IMR-90 (cell line): ENCODE measurements around the gene PADI2. TPM values are rescaled to one million over a fixed set of nuclear protein-coding genes. Genes with fewer than 3 reads are reported as not detected.

Experiments
- ATAC-seq: fragments of 200-7000 bp; cut with Tn5 transposase; 2 replicates; pipeline ENCODE4 v1.9.1; 2020; ENCODE audit warnings: low read depth, mild to moderate bottlenecking, moderate library complexity
- BruUV-seq: library from RNA; stranded (reverse); fragments of 400-500 nt; replicated peaks from 2 replicates; lab custom pipeline; 2021; lab: Mats Ljungman, UMichigan
- CTCF ChIA-PET: fragments of 300-600 bp; formaldehyde crosslinking; extraction: SDS; loops from one replicate; lab custom pipeline; 2021; ENCODE audit warnings: antibody characterized with exemption; lab: Yijun Ruan, JAX
- POLR2A ChIA-PET: fragments of 300-600 bp; sonication (Branson Sonifier 250); formaldehyde crosslinking; loops from one replicate; lab custom pipeline; 2022; ENCODE audit warnings: antibody characterized with exemption; ENCODE audit not compliant: unreplicated experiment; lab: Charles Lee
- DNase-seq: peaks from one replicate; pipeline ENCODE4 v3.0.0; 2013
- H2AFZ ChIP-seq: replicated peaks from 2 replicates; pipeline ENCODE3; 2013; ENCODE audit warnings: low read length, mild to moderate bottlenecking; ENCODE audit not compliant: poor library complexity
- H2AK5ac ChIP-seq: 2 replicates; pipeline ENCODE4 v1.6.1; 2013; ENCODE audit warnings: low read depth, low read length, inconsistent platforms
- H2AK9ac ChIP-seq: replicated peaks from 2 replicates; pipeline ENCODE3; 2013; ENCODE audit warnings: mild to moderate bottlenecking, low read depth, low read length, moderate library complexity; ENCODE audit not compliant: poor library complexity
- H2BK120ac ChIP-seq: 2 replicates; pipeline ENCODE4 v1.6.1; 2013; ENCODE audit warnings: low read depth, low read length, inconsistent platforms
- H2BK15ac ChIP-seq: 3 replicates; pipeline ENCODE4 v1.6.1; 2013; ENCODE audit warnings: low read depth, low read length, inconsistent platforms
- H2BK20ac ChIP-seq: 2 replicates; pipeline ENCODE4 v1.6.1; 2013; ENCODE audit warnings: low read depth, mild to moderate bottlenecking, inconsistent platforms, low read length, moderate library complexity
- H2BK5ac ChIP-seq: 2 replicates; pipeline ENCODE4 v1.6.1; 2013; ENCODE audit warnings: mild to moderate bottlenecking, low read depth, low read length, inconsistent platforms; ENCODE audit not compliant: poor library complexity, severe bottlenecking
- H3K14ac ChIP-seq: replicated peaks from 2 replicates; pipeline ENCODE4 v1.6.1; 2013; ENCODE audit warnings: low read depth, low read length, inconsistent platforms
- H3K18ac ChIP-seq: 2 replicates; pipeline ENCODE4 v1.6.1; 2013; ENCODE audit warnings: low read depth, low read length, control low read depth
- H3K23ac ChIP-seq: 2 replicates; pipeline ENCODE4 v1.6.1; 2013; ENCODE audit warnings: low read depth, low read length, inconsistent platforms
- H3K27ac ChIP-seq: 2 replicates; pipeline ENCODE4 v1.5.1; 2013; ENCODE audit warnings: mild to moderate bottlenecking, control low read depth, low read length; ENCODE audit not compliant: insufficient read depth
- H3K27me3 ChIP-seq: 2 replicates; pipeline ENCODE4 v1.6.1; 2013; ENCODE audit warnings: low read length; ENCODE audit not compliant: control insufficient read depth, insufficient read depth
- H3K36me3 ChIP-seq: 2 replicates; pipeline ENCODE4 v1.6.1; 2013; ENCODE audit warnings: low read length, mixed read lengths; ENCODE audit not compliant: control insufficient read depth, insufficient read depth
- H3K4ac ChIP-seq: 2 replicates; pipeline ENCODE4 v1.6.1; 2013; ENCODE audit warnings: low read depth, low read length, inconsistent platforms
- H3K4me1 ChIP-seq: 2 replicates; pipeline ENCODE4 v1.6.1; 2013; ENCODE audit warnings: low read length, mixed read lengths; ENCODE audit not compliant: control insufficient read depth, insufficient read depth
- H3K4me2 ChIP-seq: 2 replicates; pipeline ENCODE4 v1.6.1; 2013; ENCODE audit warnings: low read depth, mild to moderate bottlenecking, control low read depth, low read length, moderate library complexity
- H3K4me3 ChIP-seq: 2 replicates; pipeline ENCODE4 v1.5.1; 2013; ENCODE audit warnings: low read depth, mild to moderate bottlenecking, control low read depth, low read length, moderate library complexity; ENCODE audit not compliant: insufficient read depth
- H3K56ac ChIP-seq: 2 replicates; pipeline ENCODE4 v1.6.1; 2013; ENCODE audit warnings: low read length, inconsistent platforms; ENCODE audit not compliant: insufficient read depth; ENCODE audit errors: extremely low read depth
- H3K79me1 ChIP-seq, 2 experiments: 2 replicates each; pipeline ENCODE4 v1.6.1; 2013; ENCODE audit warnings: low read length in 2 of 2, inconsistent platforms in 1 of 2, low read depth in 1 of 2
- H3K9ac ChIP-seq: 2 replicates; pipeline ENCODE4 v1.6.1; 2013; ENCODE audit warnings: low read depth, low read length, control low read depth
- H3K9me1 ChIP-seq: 2 replicates; pipeline ENCODE4 v1.6.1; 2013; ENCODE audit warnings: low read length, inconsistent platforms; ENCODE audit not compliant: insufficient read depth
- H3K9me3 ChIP-seq: 2 replicates; pipeline ENCODE4 v1.6.1; 2013; ENCODE audit warnings: low read length; ENCODE audit not compliant: control insufficient read depth, insufficient read depth
- H4K20me1 ChIP-seq: 2 replicates; pipeline ENCODE4 v1.6.1; 2013; ENCODE audit warnings: low read length, inconsistent platforms; ENCODE audit not compliant: insufficient read depth
- H4K5ac ChIP-seq: 2 replicates; pipeline ENCODE4 v1.6.1; 2013; ENCODE audit warnings: mild to moderate bottlenecking, low read depth, low read length, control low read depth
- H4K8ac ChIP-seq, 2 experiments: 2 replicates each; pipeline ENCODE4 v1.6.1; 2013; ENCODE audit warnings: low read depth in 2 of 2, low read length in 2 of 2, control low read depth in 1 of 2, inconsistent platforms in 1 of 2
- H4K91ac ChIP-seq: 2 replicates; pipeline ENCODE4 v1.6.1; 2013; ENCODE audit warnings: low read depth, low read length, inconsistent platforms; ENCODE audit not compliant: insufficient read depth
- BHLHE40 ChIP-seq: fragments of 150-350 bp; IDR thresholded peaks from 2 replicates; pipeline ENCODE4 v1.6.1; 2016; ENCODE audit warnings: mild to moderate bottlenecking, low read depth, low read length
- CEBPB ChIP-seq: IDR thresholded peaks from 2 replicates; pipeline ENCODE4 v1.6.1; 2012; ENCODE audit warnings: low read depth, low read length, improper control_type of control experiment
- MAZ ChIP-seq: IDR thresholded peaks from 2 replicates; pipeline ENCODE4 v1.6.1; 2012; ENCODE audit warnings: low read depth, mild to moderate bottlenecking, low read length, improper control_type of control experiment, moderate library complexity, borderline replicate concordance
- POLR2A ChIP-seq: IDR thresholded peaks from 2 replicates; pipeline ENCODE4 v1.6.1; 2012; ENCODE audit warnings: mild to moderate bottlenecking, low read depth, low read length
- RAD21 ChIP-seq: IDR thresholded peaks from 2 replicates; pipeline ENCODE4 v1.6.1; 2012; ENCODE audit warnings: low read length, improper control_type of control experiment
- RCOR1 ChIP-seq: IDR thresholded peaks from 2 replicates; pipeline ENCODE4 v1.6.1; 2012; ENCODE audit warnings: mild to moderate bottlenecking, low read length, improper control_type of control experiment; ENCODE audit not compliant: insufficient replicate concordance
- SMC3 ChIP-seq: fragments of 150-350 bp; IDR thresholded peaks from 2 replicates; pipeline ENCODE4 v1.6.1; 2016; ENCODE audit warnings: low read depth, mild to moderate bottlenecking, antibody characterized with exemption, low read length, moderate library complexity
- WGBS, 2 experiments: methylation state at CpG; one replicate each; pipeline versions ENCODE4 v1.1.5 to v1.1.7; 2013; ENCODE audit warnings: missing lambda C conversion rate in 2 of 2; ENCODE audit not compliant: insufficient read length in 1 of 2; ENCODE audit errors: extremely low coverage in 2 of 2; 5-methylcytosine and 5-hydroxymethylcytosine counted together
- dilution Hi-C: fragments of 300-500 bp; cut with HindIII; formaldehyde crosslinking; loops from one replicate; pipeline ENCODE4 v1.14.3; 2018; ENCODE audit warnings: low sequenced_read_pairs; ENCODE audit not compliant: unreplicated experiment
- in situ Hi-C: fragments of 300-500 bp; cut with MboI; formaldehyde crosslinking; loops from 3 replicates; pipeline ENCODE4 v1.14.3; 2019; ENCODE audit warnings: low sequenced_read_pairs, inconsistent platforms, mixed read lengths
- intact Hi-C: fragments of 100-400 bp; cut with micrococcal nuclease; formaldehyde crosslinking; loops from 2 replicates; pipeline ENCODE4 v1.10.0; 2022
- polyA plus RNA-seq, 3 experiments: library from polyadenylated mRNA; depleted of rRNA; stranded (reverse); fragments of >200 nt; gene quantifications; 2 replicates each; pipeline ENCODE4 v1.2.3, GENCODE V29; 2012; ENCODE audit warnings: low replicate concordance in 1 of 3
- total RNA-seq: library from RNA; depleted of rRNA; stranded (reverse); fragments of >200 nt; gene quantifications from 2 replicates; pipeline ENCODE4 v1.2.3, GENCODE V29; 2012
- TF ChIP-seq, protein P1 (sequence below): fragments of 150-350 bp; IDR thresholded peaks from 2 replicates; pipeline ENCODE4 v1.6.1; 2017; ENCODE audit warnings: mild to moderate bottlenecking, antibody characterized with exemption, low read length, low read depth
- TF ChIP-seq, protein P2 (sequence below): fragments of 150-350 bp; IDR thresholded peaks from 2 replicates; pipeline ENCODE4 v1.6.1; 2016; ENCODE audit warnings: low read depth, mild to moderate bottlenecking, low read length, moderate library complexity, borderline replicate concordance

Gene PADI2
- total and polyA plus RNA-seq, 2 of the 4 experiments (the other 2 are of a cell fraction): not detected

DNA sequence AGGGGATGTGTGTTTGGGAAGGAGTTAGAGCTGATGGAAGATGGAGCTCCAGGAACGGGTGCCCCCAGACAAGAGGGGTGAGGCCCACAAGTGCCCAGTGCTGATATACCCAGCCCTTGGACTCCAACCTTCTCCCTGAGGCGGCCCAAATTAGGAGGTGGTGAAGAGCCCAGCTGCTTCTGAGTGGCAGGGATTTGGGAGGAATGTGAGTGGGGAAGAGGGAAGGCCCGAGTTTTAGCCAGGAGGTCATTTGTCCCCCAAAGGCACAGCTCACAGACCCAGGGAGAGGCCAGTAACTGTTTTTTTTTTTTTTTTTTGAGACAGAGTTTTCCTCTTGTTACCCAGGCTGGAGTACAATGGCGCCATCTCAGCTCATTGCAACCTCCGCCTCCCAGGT lies 1.2 kb upstream of the PADI2 start:
- Histone ChIP-seq H3K4ac (no peak overlapping the region), H2BK15ac (no peak overlapping the region), H2AFZ (no peak overlapping the region), H3K9me3 (no peaks in the 10 kb centered on the region), H3K4me2 (no peak overlapping the region), H4K5ac (no peak overlapping the region), H4K91ac (no peak overlapping the region), H3K27me3 (peaks cover 36% of the 10 kb centered on the region), H3K56ac (no peak overlapping the region), H2AK9ac (no peak overlapping the region), H3K79me1 (no peaks in the 10 kb centered on the region), H2BK5ac (no peak overlapping the region), H3K18ac (no peak overlapping the region), H2BK120ac (no peak overlapping the region), H3K9me1 (no peaks in the 10 kb centered on the region), H3K4me3 (no peak overlapping the region), H2BK20ac (no peak overlapping the region), H2AK5ac (no peak overlapping the region), H3K36me3 (no peaks in the 10 kb centered on the region), H3K4me1 (peaks cover 15% of the 10 kb centered on the region), H3K27ac (no peak overlapping the region), H4K8ac (no peak overlapping the region), H3K23ac (no peak overlapping the region), H3K14ac (no peak overlapping the region), H3K9ac (no peak overlapping the region), H4K20me1 (no peaks in the 10 kb centered on the region)
- DNase-seq (no peak), ATAC-seq (no peak)
- WGBS, 2 experiments: no CpG with 5 or more reads among the region's 5 CpGs
- intact Hi-C loops: no loop called here
- dilution Hi-C loops: no loop called here
- no TSS peak for BruUV-seq
- no peak for TF ChIP-seq SMC3
- TF ChIP-seq BHLHE40: no peak
- TF ChIP-seq, protein P1, sequence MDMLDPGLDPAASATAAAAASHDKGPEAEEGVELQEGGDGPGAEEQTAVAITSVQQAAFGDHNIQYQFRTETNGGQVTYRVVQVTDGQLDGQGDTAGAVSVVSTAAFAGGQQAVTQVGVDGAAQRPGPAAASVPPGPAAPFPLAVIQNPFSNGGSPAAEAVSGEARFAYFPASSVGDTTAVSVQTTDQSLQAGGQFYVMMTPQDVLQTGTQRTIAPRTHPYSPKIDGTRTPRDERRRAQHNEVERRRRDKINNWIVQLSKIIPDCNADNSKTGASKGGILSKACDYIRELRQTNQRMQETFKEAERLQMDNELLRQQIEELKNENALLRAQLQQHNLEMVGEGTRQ: no peak
- TF ChIP-seq CEBPB: no peak
- no peak for TF ChIP-seq RAD21
- TF ChIP-seq RCOR1: no peak
- TF ChIP-seq, protein P2, sequence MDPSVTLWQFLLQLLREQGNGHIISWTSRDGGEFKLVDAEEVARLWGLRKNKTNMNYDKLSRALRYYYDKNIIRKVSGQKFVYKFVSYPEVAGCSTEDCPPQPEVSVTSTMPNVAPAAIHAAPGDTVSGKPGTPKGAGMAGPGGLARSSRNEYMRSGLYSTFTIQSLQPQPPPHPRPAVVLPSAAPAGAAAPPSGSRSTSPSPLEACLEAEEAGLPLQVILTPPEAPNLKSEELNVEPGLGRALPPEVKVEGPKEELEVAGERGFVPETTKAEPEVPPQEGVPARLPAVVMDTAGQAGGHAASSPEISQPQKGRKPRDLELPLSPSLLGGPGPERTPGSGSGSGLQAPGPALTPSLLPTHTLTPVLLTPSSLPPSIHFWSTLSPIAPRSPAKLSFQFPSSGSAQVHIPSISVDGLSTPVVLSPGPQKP: no peak
- no peak for TF ChIP-seq MAZ
- no peak for TF ChIP-seq POLR2A
- in situ Hi-C loops: no loop called here
- ChIA-PET POLR2A (no interaction called here), CTCF (interaction anchor here (0.6 kb wide), 1 partner anchor 485 kb away, joined by 7 read pairs; no protein-coding TSS in a partner anchor)
